T-helper 2 cell treated with Interferon-gamma antibody and Interleukin-4, amounts not matched to agents 5 μg/mL and 100 μg/mL, for 36 hours (primary cell): ENCODE measurements around the gene TMEM97.

ENCODE experiments used
- DNase-seq: peaks from one replicate; pipeline ENCODE4 v3.0.0; 2021; ENCODE audit warnings: low spot score
- H3K27ac Mint-ChIP-seq: one replicate; pipeline ENCODE4 v1.8.0; 2021; ENCODE audit warnings: mild to moderate bottlenecking, mixed read lengths
- H3K27me3 Mint-ChIP-seq: one replicate; pipeline ENCODE4 v1.8.0; 2021; ENCODE audit warnings: low read depth, mixed read lengths
- H3K36me3 Mint-ChIP-seq: one replicate; pipeline ENCODE4 v1.8.0; 2021; ENCODE audit warnings: low read depth, mixed read lengths
- H3K4me1 Mint-ChIP-seq: one replicate; pipeline ENCODE4 v1.8.0; 2021; ENCODE audit warnings: low read depth, mixed read lengths
- H3K4me3 Mint-ChIP-seq: one replicate; pipeline ENCODE4 v1.8.0; 2022; ENCODE audit warnings: mild to moderate bottlenecking, moderate library complexity, mixed read lengths
- H3K9me3 Mint-ChIP-seq: one replicate; pipeline ENCODE4 v1.8.0; 2021; ENCODE audit warnings: mixed read lengths

TMEM97 gene

DNA sequence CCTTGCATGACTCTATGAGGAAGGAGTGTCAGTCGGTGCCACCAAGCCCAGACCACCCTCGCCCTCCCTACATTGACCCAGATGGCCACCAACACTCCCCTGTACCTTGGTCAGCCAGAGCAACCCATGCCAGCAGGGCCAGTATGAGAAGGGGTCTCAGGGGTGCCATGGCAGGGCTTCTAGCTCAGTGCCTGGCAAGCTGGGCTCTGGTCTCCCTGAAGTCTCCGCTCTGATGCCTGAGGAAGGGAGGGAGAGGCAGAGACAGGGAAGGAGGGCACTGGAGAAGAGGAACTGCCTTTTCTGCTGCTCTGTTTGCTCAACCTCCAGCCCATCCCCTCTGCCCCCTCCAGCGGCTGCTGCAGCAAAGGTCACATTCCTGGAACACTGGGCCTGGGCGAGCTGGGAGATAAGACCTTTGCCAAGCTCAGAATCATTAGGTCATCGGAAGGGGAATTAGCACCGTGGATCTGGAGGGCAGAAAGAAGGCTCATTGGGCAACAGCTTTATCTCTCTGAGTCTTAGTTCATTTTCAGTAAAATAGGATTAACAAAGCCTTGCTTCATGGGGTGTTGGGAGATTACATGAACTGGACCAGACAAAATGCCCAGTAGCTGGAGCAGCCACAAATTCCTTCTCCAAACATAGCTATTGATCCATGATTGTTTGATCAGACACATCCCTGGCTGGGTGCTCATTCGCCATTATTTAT lies 51.2 kb downstream of the TMEM97 start, which contains the start of gene VTN:
Gene VTN, minus strand, starts transcription at position 273 of the 709 bp plus-strand sequence. Its CDS starts 104 bp downstream, at position 169.
- Mint-ChIP-seq H3K9me3 (no peaks in the 10 kb centered on the region), H3K27ac (peak within 1 kb of the TSS; percentile 93), H3K27me3 (no peaks in the 10 kb centered on the region), H3K4me3 (peak within 1 kb of the TSS; percentile 93), H3K36me3 (peaks cover 2% of the 10 kb centered on the region), H3K4me1 (peaks cover 12% of the 10 kb centered on the region)
- DNase-seq: no peak

- Mint-ChIP-seq H3K4me3 (peak overlapping the region; percentile 93), H3K36me3 (peaks cover 2% of the 10 kb centered on the region), H3K9me3 (no peaks in the 10 kb centered on the region), H3K4me1 (peaks cover 12% of the 10 kb centered on the region), H3K27me3 (no peaks in the 10 kb centered on the region), H3K27ac (no peak overlapping the region)
- DNase-seq: no peak
Measured at GRCh38 chr17:28370744-28371103, 51.7 kb downstream of the TMEM97 start.

- Mint-ChIP-seq H3K36me3 (peaks cover 2% of the 10 kb centered on the region), H3K27ac (peak within 1 kb of the TSS; percentile 93), H3K4me3 (peak within 1 kb of the TSS; percentile 93), H3K27me3 (no peaks in the 10 kb centered on the region), H3K9me3 (no peaks in the 10 kb centered on the region), H3K4me1 (peaks cover 12% of the 10 kb centered on the region)
- DNase-seq: peak; percentile 91
Measured at GRCh38 chr17:28371245-28372202, 52.5 kb downstream of the TMEM97 start, which contains the start of gene SARM1. Gene SARM1, plus strand, starts transcription at chr17:28371694. Its CDS starts 339 bp downstream, at chr17:28372033.

- Mint-ChIP-seq H3K4me3 (peak overlapping the region; percentile 79), H3K27me3 (no peaks in the 10 kb centered on the region), H3K36me3 (peaks cover 2% of the 10 kb centered on the region), H3K4me1 (peaks cover 12% of the 10 kb centered on the region), H3K9me3 (no peaks in the 10 kb centered on the region), H3K27ac (peak overlapping the region; percentile 60)
- DNase-seq: no peak
Measured at GRCh38 chr17:28372203-28372944, 53.4 kb downstream of the TMEM97 start.

DNA sequence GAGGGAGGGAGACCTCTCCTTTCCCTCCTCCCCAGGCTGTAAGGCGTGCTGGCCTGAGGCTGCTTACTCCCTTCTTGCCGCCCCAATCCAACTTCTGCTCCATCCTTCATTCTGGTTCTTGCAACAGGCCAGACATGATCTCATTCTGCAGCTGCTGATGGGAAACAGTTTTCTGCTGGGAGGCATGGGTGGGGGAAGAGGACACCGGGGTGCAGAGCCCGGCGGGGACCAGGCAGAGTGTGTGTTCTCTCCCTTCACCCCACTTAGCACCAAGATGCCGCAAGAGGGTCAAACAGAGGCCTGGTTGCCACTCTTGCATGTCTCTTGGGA lies 53.9 kb downstream of the TMEM97 start:
- Mint-ChIP-seq H3K9me3 (no peaks in the 10 kb centered on the region), H3K27ac (peak overlapping the region; percentile 60), H3K4me1 (peaks cover 12% of the 10 kb centered on the region), H3K4me3 (peak overlapping the region; percentile 79), H3K27me3 (no peaks in the 10 kb centered on the region), H3K36me3 (peaks cover 2% of the 10 kb centered on the region)
- DNase-seq: no peak
